GM10266 (cell line): ENCODE results near the gene ANAPC7.
"Not testable (repeated sequence)": the region's sequence is repeated elsewhere in the genome, so short reads cannot be mapped to it uniquely, and the experiment has no call there.

Source experiments
- DNase-seq: peaks from one replicate; pipeline ENCODE4 v3.0.0; 2012; ENCODE audit errors: extremely low spot score
- TF ChIP-seq, protein P1 (sequence below): IDR thresholded peaks from 2 replicates; pipeline ENCODE4 v1.5.1; 2012; ENCODE audit warnings: mild to moderate bottlenecking, low read depth; ENCODE audit not compliant: control insufficient read depth, insufficient read depth; ENCODE audit errors: missing control alignments

ANAPC7 gene, protein sequence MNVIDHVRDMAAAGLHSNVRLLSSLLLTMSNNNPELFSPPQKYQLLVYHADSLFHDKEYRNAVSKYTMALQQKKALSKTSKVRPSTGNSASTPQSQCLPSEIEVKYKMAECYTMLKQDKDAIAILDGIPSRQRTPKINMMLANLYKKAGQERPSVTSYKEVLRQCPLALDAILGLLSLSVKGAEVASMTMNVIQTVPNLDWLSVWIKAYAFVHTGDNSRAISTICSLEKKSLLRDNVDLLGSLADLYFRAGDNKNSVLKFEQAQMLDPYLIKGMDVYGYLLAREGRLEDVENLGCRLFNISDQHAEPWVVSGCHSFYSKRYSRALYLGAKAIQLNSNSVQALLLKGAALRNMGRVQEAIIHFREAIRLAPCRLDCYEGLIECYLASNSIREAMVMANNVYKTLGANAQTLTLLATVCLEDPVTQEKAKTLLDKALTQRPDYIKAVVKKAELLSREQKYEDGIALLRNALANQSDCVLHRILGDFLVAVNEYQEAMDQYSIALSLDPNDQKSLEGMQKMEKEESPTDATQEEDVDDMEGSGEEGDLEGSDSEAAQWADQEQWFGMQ

DNA sequence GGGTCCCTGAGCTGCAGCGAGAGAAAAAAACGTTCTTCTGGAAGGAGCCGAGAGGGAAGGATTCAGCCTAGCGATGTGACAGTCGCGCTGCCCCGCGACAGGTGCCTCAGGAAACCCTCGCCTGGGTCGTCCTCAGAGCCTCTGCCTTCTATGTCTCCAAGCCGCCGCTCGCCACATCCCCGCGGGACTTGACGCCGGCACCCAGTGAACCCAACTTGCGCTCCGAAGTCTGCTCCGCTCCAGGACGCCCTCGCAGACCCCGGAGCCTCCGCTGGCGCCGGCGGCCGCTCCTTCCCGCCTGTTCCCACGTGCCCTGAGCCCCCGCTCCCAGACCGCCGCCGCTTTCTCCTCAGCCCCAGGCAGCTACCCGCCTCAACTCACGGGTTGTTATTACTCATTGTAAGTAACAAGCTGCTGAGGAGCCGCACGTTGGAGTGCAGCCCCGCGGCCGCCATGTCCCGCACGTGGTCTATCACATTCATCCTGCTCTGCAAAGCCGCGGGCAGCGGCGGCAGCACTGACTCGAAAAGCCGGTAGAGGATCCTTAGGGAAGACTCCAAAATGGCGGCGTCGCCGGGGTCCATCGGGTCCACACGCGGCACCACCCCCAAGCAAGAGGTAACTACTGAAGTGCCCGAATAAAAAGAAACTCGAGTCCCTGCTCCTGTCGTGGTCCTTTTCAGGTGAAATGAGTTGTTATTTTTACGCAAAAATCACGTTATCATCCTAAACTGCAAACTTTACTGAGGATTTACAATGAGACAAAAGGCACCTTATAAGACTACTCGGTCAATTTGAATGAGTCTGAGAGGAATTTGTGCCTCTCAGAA, at the start of gene ANAPC7:
TSS of gene ANAPC7 (minus strand) at position 563 of the 830 bp plus-strand sequence. CDS start at position 482, 81 bp downstream.
- DNase-seq: peak; percentile 90
- TF ChIP-seq, protein P1, sequence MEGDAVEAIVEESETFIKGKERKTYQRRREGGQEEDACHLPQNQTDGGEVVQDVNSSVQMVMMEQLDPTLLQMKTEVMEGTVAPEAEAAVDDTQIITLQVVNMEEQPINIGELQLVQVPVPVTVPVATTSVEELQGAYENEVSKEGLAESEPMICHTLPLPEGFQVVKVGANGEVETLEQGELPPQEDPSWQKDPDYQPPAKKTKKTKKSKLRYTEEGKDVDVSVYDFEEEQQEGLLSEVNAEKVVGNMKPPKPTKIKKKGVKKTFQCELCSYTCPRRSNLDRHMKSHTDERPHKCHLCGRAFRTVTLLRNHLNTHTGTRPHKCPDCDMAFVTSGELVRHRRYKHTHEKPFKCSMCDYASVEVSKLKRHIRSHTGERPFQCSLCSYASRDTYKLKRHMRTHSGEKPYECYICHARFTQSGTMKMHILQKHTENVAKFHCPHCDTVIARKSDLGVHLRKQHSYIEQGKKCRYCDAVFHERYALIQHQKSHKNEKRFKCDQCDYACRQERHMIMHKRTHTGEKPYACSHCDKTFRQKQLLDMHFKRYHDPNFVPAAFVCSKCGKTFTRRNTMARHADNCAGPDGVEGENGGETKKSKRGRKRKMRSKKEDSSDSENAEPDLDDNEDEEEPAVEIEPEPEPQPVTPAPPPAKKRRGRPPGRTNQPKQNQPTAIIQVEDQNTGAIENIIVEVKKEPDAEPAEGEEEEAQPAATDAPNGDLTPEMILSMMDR: no peak

DNA sequence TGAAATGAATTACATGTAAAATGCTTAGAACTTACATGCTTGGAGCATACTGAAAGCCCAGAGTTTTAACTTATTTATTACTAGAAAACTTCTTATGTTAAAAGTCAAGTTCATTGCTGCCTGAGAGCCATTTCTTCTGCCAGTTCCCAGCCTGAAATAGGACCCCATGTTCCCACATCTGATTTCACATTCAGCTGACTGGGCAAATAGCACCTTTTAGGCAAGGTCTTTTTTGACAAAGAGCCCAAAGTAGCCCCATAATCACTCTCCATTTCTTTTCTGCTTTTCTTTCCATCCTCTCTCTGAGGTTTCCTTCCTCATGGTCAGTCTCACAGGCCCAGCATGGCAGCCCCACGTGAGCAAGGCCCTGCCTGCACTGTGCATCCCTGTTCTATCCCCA, 47.8 kb upstream of the ANAPC7 start:
- TF ChIP-seq, protein P1: no peak
- DNase-seq: no peak

DNA sequence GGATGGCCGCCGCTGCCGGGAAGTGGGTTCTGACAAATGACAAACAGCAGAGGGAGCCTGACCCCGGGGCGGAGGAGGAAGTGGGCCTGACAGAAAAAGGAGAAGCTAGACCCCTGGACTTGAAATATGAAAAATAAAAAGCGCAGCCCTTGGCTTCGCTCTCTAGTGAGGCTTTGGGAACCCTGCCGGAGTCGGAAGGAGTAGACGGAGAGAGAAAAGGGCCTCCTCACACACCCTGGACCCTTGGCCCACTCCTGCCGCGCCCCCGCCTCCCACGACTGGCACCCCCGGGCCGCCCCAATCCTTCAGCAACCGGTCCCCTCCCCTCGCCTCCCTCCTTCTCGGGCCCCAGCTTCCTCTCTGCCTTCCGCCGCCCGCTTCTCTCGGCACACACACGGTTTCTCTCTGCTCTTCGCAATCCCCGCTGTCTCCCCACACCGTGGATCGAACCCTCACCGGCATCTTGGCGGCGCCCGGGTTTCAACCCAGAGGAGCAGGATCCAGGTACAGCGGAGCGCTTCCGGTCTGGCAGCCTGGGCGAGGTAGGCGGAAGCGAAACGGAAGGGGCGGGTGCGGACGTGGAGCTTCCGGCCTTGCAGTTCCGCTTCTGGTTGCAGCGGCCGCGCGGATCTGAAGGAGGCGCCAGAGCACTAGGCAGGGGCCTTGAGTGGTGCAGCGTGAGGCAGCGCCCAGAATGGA, 46.4 kb upstream of the ANAPC7 start, which contains the start of gene ARPC3:
TSS of gene ARPC3 (minus strand) at position 539 of the 699 bp plus-strand sequence. CDS start at position 462, 77 bp downstream.
- DNase-seq: peak; percentile 85
- TF ChIP-seq, protein P1: peak; percentile 95

DNA sequence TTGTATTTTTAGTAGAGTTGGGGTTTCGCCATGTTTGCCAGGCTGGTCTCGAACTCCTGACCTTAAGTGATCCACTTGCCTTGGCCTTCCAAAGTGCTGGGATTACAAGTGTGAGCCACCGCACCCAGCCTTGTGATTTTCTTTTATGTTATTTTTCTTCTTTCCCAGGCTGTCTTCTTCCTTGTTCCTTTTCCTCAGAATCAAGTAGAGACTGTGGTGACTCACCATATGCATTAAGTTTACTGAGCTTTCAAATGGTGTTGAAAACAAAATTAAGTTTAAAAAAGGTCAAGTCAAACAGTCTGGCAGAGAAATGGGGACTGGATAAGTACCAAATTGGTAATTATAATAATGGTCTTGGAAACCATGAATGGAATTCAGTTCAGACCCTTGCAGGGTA, 40.9 kb upstream of the ANAPC7 start:
- no peak for DNase-seq
- TF ChIP-seq, protein P1: no peak

DNA sequence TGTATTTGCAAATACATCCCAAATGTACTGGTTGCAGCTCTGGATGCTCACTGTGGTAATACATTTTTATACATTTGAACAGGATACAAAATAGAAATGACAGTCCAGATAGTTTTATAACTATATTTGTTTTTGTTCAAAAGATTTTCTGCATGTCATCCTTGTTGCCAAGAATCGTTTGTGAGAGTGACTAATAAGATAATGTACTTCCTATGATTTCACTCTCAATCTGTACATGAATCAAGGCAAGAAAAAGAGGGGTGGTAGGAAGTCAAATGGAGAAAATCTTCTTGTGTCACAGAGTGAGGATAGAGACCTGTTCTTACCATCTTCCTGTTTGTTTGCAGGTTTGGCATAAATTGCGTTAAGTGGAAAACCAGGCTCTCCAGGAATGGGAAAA, 32.7 kb upstream of the ANAPC7 start:
- DNase-seq: no peak
- TF ChIP-seq, protein P1: no peak

DNA sequence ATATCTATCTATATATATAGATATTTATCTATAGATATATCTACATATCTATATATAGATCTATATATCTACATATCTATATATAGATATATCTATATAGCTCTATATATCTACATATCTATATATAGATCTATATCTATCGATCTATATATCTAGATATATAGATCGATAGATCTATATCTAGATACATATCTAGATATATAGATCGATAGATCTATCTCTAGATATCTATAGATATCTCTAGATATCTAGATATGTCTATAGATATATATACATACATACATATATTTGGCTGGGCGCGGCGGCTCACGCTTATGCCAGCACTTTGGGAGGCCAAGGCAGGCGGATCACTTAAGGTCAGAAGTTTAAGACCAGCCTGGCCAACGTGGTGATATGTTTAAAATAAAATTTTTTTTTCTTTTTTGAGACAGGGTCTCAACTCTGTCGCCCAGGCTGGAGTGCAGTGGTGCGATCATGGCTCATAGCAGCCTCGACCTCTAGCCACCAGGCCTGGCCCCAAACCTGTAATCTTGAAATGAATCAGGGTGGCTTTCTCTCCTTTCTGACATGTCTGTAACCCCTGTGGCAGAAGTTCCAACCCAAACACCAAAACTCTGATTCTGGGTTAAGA, 28.6 kb upstream of the ANAPC7 start:
- TF ChIP-seq, protein P1: no peak
- no peak for DNase-seq

DNA sequence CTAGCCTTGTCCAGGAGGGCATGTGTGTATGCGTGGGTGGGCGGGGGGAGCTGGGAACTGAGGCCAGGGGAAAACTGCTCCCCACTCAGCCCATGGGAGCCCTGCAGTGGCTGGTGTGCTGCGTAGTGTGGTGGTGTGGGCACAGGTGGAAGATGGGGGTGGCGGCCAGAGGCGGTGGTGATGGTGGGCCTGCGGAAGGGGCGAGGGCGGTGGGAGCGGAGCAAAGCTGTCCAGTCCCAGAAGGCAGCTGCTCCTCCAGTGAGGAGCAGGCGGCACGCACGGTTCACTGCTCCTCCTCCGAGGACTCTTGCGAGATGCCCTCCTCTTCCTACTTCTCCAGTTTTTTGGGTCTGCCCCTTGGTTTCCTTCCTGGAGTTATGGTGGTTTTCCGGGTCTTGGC, 26.2 kb upstream of the ANAPC7 start:
- DNase-seq: not testable (repeated sequence)
